EL (cell line): ENCODE measurements around the gene DBH.

Experiments used
- DNase-seq: peaks from one replicate; pipeline ENCODE4 v3.0.0-alpha.2; 2016

DBH gene

DNA sequence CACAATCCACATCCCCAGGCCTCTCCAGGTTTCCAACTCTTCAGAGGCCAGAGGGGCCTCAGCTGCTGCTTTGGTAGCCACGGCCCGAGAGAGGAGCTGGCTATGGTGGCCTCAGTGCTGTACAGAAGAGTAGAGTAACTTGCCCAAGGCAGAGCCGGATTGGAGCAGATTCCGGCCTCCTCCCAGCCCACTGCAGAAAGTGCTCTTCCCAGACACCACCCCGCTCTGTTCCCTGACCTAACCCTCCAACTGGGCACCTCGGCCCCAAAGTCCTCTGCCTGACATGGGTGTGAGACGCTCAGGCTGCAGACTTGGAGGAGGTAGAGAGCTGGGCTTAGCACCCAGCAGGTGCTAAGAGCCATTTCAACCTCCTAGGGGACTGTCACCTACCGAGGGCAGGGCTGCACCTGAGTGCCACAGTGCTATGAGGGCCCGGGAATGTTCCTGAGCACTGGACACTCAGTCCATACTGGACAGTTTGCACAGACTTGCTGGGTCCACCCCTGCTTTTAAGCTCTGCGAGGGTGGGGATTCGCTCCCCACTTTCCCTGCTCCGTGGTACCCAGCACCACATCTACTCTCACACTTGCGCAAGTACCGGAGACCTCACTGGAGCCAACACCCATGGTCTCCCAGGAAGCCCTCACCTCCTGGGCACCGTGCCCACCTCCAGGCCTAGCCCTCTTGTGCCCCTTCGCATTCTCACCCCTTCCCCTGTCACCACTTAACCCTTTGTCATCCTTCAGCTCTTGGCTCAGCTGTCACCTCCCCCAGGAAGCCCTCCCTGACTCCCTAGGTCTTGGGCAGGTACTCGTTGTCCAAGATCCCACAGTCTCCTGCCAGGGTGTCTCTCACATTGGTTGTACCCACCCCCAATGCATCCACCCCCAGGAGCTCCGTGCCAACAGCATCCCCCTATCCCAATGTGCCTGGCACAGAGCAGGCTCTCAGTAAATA, 49.8 kb downstream of the DBH start:
- no peak for DNase-seq

DNA sequence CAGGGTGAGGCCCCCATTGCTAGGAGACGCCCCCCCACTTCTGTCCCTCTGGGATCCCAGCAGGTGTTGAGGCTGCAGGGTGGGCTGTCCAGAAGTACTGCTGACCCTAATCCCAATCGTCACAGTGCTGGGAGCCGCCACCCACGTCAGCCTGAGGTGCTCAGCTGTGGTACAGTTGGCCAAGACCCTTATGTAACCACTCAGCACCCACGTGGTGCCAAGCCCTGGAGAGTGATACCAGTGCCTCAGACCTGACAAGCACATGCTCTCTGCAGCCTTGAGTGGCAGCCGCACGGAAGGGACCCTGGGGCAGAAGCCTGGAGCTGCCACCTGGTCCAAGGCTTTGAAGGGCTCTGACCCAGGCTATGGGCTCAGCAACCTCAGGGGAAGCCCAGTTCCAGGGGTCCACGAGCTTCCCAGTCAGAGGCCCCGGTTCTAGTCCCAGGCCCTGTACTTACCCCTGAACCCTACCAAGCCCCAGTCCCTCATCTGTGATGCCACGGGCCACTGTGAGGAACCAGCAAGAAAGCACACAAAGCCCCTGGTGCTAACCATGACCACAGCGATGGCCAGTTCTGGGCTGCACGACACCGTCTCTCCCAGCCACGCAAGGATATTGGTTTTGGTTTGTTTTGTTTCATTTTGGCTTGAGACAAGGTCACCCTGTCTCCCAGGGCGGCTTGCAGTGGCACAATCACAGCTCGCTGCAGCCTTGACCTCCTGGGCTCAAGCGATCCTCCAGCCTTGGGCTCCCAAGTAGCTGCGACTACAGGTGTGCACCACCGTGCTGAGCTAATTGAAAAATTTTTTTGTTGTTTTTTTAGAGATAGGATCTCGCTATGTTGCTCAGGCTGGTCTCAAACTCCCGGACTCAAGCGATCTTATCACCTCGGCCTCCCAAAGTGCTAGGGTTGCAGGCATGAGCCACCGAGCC, 50.7 kb downstream of the DBH start:
- DNase-seq, result no peak

DNA sequence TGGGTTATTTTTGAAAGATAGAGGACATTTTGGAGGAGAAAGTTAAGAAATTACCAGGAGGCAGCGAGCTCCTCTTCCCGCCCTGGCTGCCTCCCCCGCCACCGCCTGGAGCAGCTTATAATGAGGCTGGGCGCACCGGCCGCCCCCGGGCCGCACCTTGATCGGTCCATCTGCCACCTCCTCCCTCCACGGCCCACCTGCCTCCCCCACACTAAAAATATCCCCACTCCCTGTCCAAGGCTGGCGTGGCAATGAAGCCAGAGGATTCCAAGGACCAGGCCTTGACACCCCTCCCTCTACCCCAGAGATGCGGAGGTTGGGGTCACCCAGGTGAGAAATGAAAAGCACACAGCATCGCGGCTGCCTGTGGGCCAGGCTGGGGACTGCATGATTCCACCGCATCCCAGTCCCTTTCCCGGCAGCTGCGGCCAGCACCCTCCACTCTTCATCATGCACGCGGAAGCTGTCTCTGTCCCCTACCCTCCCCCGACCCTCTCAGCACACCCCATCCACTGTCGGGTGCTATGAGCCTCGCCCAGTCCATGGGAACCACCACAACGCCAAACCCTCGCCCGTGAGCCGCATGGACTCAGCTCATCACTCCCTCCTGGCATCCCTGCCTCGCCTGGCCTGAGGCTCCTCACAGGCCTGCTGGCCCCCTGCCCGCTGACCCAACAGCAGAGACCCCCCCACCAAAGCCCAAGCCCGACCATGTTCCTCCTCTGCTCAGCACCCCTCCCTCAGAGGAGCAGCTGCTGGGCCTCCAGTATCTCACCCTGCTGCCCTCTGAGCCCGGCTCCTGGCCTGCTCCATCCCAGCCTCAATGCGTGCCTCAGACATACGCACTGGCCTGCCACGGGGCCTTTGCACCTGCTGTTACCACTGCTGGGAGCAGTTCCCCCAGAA, 51.9 kb downstream of the DBH start:
- DNase-seq, result no peak

DNA sequence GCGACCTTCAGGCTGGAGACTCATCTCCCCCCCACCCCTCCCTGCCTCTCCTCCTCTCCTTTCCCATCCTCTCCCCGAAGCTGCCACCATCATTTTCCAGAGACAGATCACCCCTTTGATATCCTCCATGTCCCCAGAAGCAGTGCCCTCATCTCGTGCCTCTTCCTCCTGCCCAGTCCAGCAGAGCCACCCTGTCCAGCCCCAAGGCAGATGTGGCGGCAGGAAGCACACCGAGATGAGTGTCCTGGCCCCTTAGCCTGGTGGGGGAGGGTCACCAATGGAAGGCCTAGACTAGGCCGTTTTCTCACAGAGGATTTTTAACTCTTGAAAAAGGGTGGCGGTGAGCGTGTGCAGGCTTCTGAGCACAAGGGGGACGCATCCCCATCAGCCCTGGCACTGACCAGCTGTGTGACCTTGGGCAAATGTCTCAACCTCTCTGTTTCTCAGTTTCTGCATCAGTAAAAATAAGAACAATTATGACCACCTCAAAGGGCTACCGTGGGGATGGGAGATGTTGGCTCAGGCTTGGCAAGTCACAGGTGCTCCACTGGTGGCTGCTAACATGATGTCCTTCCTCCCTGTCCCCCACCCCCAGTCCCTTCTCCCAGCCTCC, 53.1 kb downstream of the DBH start:
- DNase-seq, result no peak

DNA sequence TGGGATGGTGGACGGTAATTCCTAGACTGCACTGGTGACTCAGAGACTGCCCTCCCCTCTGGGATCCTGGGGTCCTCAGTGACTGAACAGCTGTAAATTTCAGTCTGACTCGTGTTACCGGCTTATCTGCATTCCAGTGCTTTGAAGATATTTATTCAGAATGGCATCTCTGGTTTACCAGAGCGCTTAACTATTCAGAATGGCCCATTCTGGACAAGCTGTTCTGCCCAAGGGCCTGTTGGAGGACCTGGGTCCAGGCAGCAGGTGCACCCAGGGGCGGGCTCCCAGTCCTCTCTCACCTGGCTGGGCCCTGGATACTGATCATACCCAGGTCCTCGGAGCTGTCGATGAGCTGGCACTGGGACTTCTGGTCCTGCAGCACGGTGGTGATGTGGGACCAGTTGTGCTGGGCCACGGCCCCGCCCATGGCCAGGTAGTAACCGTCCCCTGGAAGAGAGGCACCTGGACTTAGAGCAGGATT, 54.0 kb downstream of the DBH start:
- DNase-seq, result peak; percentile 11

DNA sequence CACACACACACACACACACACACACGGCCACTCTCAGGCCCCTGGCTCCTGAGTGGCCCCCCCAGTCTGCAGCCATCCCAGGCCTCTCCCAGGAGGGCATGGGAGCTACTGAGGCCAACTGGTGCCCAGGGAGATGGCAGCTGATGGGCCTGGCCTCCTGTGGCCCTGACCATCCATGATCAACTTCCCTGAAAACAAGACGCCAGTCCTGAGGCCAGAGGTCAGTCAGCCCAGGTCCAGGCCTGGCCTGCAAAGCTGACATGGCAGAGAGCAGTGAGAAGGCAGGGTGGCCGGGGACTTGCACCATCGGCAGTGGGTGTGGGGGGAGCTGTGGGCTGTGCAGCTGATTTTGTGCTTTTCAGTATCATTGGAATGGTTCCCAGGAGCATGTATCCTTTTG, 55.0 kb downstream of the DBH start:
- DNase-seq, result no peak

DNA sequence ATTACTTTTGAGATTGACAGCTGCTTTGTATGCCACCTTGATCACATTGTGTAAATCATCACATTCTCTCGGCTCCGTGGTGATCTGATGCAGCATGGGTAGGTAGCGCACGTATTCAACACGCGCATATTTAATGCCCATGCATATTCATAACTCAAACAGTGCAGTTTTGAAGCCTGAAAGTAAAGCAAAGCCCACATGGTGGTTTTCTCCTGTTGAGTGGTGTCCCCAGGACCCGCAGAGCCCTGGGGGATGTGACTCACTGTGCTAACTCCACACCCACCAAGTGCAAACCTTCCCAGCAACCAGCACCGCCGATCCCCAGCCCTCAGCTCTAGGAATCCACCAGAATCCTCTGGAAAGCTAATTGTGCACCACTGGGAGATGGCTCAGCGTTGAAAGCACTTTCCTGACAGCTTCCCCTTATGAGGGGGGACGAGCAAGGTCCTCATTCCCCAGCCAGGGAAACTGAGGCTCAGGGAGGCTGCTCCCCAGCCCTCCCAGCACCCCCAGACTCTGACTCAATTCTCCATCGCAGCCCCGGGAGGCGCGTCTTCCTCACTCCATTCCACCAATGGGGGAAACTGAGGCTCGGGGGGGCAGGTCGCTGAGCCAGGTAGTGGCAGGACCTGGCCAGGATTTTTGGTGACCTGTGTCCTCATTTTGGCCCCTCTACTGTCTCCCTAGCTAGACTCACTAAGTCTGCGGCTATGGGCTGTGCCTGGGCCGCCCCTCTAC, 55.6 kb downstream of the DBH start:
- peak; percentile 66 for DNase-seq

DNA sequence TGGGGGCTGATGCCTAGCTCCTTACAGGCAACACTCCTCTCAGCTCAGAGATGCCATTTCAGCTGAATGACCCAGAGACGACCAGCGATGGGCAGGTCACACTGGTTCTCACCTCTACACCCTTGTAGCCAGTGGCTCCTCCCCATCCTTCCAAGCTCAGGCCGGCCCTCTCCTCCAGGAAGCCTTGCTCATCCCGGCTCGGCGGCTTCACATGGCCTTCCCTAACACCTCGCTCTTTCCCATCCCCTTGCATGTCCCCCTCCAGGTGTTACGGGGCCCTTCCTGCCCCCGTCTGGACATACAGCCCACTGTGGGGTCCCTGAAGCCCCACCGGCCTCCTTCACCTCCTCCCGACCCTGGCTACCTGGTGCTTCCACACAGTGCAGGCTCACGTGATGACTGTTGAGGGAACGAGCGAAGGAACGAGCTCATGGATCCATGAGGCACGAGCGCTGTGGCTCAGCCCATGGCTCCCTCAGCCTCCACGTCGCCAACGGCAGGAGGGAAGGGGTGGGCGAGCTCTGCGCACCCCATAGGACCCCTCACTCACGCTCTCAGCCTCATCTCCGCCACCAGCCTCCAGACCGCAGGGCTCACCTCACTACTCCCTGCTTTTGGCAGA, 56.3 kb downstream of the DBH start:
- no peak for DNase-seq

DNA sequence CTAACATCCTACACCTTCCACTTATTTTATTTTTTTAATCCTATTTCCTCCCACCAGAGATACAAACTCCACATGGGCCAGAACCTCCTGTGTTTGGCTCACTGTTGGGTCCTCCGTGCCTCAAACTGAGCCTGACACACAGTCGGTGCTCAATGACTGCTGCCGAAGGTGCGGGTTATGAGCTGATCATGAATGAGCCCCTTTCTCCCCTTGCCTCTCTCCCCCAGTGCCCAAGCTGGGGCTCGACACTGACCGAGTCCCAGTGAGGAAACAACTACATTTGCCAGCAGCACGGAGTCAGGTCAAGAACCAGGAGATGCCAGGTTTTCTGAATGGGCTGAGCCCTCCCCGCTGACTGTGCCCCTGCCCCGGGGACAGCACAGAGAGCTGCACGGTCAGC, 57.0 kb downstream of the DBH start:
- DNase-seq, result no peak

DNA sequence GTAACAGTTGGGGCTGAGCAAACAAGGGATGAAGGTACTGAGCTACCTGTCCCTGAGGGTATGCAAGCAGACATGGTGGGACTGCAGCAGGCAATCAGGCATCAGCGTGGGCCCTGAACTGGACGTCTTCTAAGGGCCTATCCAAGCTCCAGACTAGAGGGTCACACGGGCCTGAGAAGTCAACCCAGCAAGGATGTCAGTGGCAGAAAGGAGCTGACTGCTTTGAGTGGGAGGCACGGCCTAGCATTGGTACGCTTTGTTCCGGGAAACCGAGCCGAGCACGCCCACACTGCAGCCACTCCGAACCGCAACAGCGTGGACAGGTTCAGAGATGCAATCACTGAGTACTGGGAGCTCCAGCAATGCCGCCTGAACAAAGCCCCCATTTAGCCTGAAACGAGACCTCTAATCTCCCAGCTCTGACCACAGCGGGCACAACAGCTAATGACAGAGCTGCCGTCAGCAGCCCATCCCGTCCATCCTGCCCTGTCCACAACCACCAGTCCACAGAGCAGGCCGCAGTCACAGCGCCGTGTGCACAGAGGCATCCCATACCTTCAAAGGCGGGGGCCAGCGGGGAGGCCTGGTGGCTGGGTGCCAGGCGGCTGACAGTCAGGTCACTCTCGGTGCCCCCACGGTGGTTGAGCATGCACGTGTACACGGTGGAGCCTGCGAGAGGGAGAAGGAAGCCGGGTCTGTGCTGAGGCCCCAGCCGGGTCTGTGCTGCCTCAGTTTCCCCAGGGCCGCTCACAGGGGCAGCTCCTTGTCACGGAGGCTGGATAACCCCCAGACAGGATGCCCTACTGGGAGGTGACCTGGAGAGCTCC, 57.8 kb downstream of the DBH start:
- no peak for DNase-seq

DNA sequence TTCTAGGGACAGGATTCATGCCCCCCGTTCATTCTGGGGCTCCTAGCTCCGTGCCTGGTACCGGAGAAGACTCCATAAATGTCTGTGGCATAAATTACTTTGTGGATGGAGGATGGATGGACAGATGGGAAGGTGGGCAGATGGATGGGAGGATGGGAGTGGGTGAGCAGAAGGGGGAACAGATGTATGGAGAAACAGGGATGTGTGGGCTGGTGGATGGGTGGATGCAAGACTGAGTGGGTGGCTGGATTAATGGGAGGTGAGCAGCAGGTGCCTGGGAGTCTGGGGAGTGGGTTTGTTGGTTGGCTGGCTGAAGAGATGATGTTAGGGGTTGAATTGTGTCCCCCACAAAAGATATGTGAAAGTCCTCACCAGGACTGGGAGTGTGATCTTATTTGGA, 58.5 kb downstream of the DBH start:
- DNase-seq, result no peak

DNA sequence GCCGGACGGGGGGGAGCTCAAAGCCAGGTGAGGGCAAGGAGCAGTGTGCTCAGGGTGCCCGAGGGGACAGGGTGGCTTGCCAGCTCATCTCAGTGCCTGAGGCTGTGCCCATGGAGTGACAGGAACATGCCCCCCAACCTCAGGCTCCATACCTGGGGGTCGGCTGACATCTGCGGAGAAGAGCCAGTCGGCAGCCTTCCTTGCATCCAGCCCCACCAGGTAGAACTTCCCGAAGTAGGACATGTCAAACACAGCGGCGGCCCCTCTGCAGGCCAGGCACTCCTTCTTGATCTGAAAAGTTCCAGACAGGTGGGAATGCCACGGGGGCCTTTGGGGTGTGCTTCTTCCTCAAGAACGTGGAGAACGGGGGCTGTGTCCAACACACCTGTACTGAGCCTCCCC, 59.9 kb downstream of the DBH start:
- no peak for DNase-seq

DNA sequence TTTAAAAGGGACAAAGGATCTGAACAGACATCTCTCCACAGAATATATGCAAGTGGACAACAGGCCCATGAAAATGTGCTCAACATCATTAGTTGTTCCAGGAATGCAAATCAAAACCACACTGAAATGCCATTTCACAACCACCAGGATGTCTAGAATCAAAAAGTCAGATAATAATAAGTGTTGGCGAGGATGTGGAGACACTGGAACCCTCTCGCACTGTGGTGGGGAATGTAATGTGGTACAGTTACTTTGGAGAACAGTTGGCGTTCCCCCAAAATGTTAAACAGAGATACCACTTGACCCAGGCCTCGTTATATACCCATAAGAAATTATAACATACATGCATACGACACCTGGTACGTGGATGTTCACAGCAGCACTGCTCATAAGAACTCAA, 63.4 kb downstream of the DBH start:
- no peak for DNase-seq

DNA sequence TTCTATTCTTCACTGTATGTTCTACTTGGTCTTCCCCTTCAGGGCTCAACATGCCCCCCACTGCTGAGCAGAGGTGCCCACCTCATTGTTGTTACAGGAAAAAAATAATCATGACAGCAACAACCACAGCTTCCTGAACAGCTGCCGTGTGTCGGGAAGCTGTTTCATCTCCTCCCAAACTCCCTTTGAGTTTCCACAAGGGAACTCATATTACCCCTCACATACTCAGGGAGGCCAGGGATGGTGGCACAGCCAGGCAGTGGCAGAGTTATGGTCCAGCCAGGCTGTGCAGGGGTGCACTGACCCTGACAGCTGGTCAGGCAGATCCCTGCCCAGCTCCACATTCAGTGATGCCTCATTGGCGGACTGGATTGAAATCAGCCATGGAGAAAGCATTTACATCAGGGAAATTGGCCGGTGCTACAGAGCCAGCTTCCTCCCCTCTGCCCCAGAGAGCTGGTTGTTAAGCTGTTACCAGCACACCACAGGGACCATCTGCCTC, 64.7 kb downstream of the DBH start:
- no peak for DNase-seq

DNA sequence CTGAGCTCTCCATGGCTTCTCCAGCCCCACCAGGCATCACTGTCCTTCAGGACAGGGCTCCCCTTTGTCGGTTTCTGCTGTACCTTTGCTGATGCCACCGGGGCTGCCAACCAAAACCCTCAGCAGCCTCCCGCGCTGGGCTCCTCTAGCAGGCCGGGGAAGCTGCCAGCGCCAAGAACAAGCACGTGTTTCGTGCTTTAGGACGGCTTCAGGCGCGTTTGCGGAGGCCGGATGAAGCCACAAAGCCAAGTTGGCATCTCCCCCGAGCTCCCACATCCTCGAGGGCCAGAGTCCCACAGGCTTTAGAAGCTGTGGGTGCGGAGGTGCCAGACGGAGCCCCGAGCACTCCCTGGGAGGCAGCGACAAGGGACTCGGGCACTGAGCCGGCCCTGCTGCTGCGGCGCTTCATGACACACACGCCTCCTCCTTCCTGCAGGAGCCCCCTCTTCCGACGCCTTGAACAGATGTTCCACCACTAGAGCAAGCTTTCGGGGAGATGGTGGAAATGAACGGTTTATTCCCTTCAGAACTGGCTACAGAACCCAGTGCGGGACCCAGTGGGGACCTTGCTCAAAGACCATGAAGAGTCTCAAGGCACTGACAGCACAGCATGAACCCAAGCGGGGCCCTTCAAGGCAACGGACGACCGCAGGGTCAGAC, 65.3 kb downstream of the DBH start:
- DNase-seq, result no peak

DNA sequence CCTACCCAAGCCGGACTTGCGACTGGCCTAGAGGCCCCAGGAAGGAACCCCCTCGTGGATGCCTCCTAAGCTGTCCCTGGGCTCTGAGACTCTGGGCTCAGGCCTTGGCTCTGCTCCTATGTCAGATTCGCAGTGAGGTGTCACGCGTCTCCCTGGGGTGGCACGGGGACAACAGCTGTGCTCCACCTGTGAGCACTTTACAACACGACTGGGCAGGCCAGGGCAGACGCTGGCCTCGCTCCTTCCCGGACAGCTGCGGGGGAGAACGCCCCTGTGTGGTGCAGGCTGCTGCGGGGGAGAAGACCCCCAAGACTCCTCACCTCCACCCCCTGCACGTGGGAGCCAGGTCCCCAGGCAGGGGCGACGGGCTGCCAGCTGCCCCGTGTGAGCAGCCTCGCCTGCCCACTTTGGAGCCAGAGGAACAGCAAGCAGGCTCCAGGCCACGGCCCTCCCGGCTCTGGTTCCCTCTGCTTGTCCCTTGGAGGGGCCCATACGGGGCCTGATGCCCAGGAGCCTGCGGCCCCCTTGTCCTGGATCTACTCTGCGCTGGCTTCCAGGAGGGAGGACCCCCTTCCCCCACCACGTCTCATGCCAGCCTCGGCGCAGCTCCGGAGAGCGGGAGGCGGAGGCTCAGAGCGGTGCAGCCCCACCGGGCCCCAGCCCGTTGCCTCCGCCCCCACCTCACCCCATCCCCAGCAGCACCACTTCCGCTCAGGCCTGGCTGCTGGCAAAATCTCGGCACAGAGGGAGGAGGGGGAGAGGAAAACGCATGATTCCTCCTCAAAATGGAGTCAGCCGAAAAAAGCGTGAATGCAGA, 66.0 kb downstream of the DBH start:
- no peak for DNase-seq

DNA sequence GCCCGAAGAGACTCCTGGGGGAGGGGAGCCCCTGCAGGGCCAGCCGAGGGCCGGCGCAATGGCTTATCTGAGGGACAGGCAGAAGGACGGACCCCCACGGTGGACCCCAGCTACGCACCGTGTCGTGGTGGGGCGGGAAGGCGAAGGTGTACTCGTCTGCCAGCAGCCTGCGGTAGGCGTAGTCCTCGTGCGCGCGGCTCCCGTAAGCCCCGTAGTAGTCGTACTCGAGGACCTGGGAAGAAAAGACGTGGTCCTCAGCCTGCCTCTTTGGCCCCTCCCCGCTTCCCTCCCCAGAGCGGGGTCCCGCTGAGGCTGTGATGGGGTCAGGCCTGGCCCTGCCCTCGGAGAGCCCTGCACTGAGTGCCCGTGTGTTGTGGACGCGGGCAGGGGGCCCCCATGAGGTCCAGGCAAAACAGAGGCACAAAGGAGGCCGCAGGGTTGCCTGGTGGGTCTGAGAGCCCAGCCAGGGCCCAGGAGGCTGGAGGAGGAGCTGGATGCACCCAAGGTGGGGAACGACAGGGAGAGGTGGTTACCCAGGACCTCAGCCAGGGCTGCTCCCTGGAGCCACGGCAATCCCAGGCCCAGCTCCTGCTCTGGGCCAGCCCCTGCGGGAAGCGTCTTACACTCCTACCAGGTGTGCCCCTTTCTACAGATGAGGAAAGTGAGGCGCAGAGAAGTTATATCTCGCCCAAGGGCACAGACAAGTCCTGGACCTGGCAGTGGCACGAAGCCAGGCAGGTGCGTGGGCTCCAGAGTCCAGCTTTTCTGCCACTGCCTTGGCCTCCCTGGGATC, 66.8 kb downstream of the DBH start:
- DNase-seq, result no peak
